Psoas muscle (tissue), 8 donors: ENCODE measurements around the gene MCIDAS. TPM values are rescaled to one million over a fixed set of nuclear protein-coding genes. Genes with fewer than 3 reads are reported as not detected.

ENCODE experiments used
- ATAC-seq, 4 donors: fragments of 200-7000 bp; cut with Tn5 transposase; one replicate each; pipeline ENCODE4 v1.9.1; 2020; ENCODE audit warnings: moderate library complexity in 3 of 4, mild to moderate bottlenecking in 2 of 4
- DNase-seq, 2 donors: peaks; one replicate each; pipeline ENCODE4 v3.0.0-alpha.2; 2020
- H3K27ac ChIP-seq: fragments of 200-600 bp; one replicate; pipeline ENCODE4 v1.8.0; 2022
- H3K27me3 ChIP-seq, 3 donors: fragments of 200-600 bp in 1 of 3; one replicate each; pipeline versions ENCODE4 v1.6.1 to v1.8.0; 2013 to 2022; ENCODE audit warnings: low read length in 2 of 3, mild to moderate bottlenecking in 2 of 3, moderate library complexity in 1 of 3; ENCODE audit not compliant: insufficient read depth in 3 of 3
- H3K36me3 ChIP-seq, 2 donors: fragments of 200-600 bp in 1 of 2; one replicate each; pipeline versions ENCODE4 v1.6.1 to v1.8.0; 2013 to 2022; ENCODE audit warnings: low read depth in 1 of 2, mild to moderate bottlenecking in 1 of 2, moderate library complexity in 1 of 2; ENCODE audit not compliant: insufficient read depth in 1 of 2
- H3K4me1 ChIP-seq: fragments of 200-600 bp; one replicate; pipeline ENCODE4 v1.8.0; 2022
- H3K4me3 ChIP-seq: fragments of 200-600 bp; one replicate; pipeline ENCODE4 v1.8.0; 2022; ENCODE audit warnings: mild to moderate bottlenecking
- H3K9me3 ChIP-seq: fragments of 200-600 bp; one replicate; pipeline ENCODE4 v1.8.0; 2022
- WGBS, 3 donors: extraction: QIAGEN DNeasy Blood & Tissue Kit; methylation state at CpG; one replicate each; pipeline versions ENCODE4 v1.1.6 to v1.1.7; 2013; 5-methylcytosine and 5-hydroxymethylcytosine counted together
- intact Hi-C, 2 donors: fragments of 100-400 bp; cut with DNase I; formaldehyde crosslinking; loops; one replicate each; pipeline versions ENCODE4 v1.11.0 to v1.14.2; 2022
- polyA plus RNA-seq, 3 donors: library from polyadenylated mRNA; stranded (reverse); fragments of 200-250 nt; gene quantifications; one replicate each; pipeline ENCODE4 v1.2.3, GENCODE V29; 2013
- total RNA-seq, 4 donors: library from RNA; stranded (reverse); fragmentation: NEBNext Ultra II Directional in 2 of 4; extraction: Animal tissue kit (Norgen Biotek cat#: 25700) in 2 of 4; gene quantifications; one replicate each; pipeline versions ENCODE4 v1.2.1 to v1.2.4, GENCODE V29; 2021 to 2023
- TF ChIP-seq, protein P1 (sequence below): fragments of 200-600 bp; IDR thresholded peaks from one replicate; pipeline ENCODE4 v1.8.0; 2022; ENCODE audit warnings: antibody characterized with exemption
- donor health status: healthy with polysubstance abuse.
- donor health status: DM: no; HTN: no; CAD: no; lungs with moderate emphysema.
- donor health status: Bipolar disorder and iron deficiency.
- donor health status: healthy.
- donor health status: DM: yes; HTN: yes; CAD: no.
- donor health status: DM: no; HTN: no; CAD: no.
- donor health status: DM: no; HTN: no; CAD: no.
- donor health status: DM: yes; HTN: yes; CAD: no.

MCIDAS gene
- total and polyA plus RNA-seq, 7 donors: not detected

DNA sequence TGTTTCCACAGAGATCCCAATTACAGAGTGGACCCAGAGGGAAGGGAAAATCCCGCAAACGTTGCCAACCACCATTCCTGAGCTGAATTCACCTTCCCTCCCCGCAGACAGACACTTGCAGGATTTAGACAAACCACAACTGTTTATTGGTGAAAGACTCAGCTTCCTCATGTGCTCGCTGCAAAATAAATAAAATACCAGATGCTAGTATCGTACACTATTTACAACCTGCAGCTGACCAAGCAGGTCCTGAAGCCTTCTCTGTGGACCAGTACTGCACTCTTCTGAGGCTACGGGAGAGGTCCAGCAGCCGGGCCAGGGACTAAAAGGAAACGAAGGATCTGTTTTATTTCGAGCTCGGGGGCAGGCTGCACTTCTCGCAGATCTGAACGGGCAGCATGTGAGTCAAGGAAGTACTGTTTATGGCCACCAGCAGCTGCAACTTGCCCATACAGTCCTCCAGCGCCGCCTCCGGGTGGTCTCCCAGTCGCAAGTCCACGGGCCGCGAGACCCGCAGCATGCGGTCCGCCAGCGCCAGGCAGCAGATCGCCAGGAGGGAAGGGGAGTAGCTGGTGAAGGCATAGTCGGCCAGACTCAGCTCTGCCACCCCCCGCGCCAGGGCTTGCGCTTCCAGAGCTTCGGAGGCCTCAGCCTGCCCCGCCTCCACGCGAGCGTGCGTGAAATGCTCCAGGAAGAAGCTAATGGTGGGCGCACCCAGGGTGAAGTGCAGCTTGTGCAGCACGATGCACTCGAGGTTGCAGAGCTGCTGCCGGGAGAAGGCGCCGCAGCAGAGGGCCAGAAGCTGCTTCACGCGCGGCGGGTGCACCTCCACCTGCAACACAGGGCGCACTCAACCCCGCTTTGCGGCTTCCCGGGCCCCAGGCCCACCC is 4.2 kb upstream of the MCIDAS start:
- 3 to 5% (median 4%) methylated on average over 45 to 48 of the region's 48 CpGs for WGBS, 3 donors
- Histone ChIP-seq H3K4me3 (peak overlapping the region; percentile 72), H3K36me3 (no peaks in the 10 kb centered on the region), H3K9me3 (no peaks in the 10 kb centered on the region), H3K4me1 (peaks cover 37% of the 10 kb centered on the region), H3K27me3 (peaks cover 4 to 100% (median 70%) of the 10 kb centered on the region in 3 donors), H3K27ac (no peak overlapping the region)
- ATAC-seq (peak in 1 of 4 donors; percentile 5), DNase-seq (no peak)
- TF ChIP-seq, protein P1, sequence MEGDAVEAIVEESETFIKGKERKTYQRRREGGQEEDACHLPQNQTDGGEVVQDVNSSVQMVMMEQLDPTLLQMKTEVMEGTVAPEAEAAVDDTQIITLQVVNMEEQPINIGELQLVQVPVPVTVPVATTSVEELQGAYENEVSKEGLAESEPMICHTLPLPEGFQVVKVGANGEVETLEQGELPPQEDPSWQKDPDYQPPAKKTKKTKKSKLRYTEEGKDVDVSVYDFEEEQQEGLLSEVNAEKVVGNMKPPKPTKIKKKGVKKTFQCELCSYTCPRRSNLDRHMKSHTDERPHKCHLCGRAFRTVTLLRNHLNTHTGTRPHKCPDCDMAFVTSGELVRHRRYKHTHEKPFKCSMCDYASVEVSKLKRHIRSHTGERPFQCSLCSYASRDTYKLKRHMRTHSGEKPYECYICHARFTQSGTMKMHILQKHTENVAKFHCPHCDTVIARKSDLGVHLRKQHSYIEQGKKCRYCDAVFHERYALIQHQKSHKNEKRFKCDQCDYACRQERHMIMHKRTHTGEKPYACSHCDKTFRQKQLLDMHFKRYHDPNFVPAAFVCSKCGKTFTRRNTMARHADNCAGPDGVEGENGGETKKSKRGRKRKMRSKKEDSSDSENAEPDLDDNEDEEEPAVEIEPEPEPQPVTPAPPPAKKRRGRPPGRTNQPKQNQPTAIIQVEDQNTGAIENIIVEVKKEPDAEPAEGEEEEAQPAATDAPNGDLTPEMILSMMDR: no peak
- intact Hi-C loops: loop anchor here in 1 of 2 donors (10.0 kb wide), 1 partner anchor 56 kb away; the partner anchor contains the start of gene CDC20B

DNA sequence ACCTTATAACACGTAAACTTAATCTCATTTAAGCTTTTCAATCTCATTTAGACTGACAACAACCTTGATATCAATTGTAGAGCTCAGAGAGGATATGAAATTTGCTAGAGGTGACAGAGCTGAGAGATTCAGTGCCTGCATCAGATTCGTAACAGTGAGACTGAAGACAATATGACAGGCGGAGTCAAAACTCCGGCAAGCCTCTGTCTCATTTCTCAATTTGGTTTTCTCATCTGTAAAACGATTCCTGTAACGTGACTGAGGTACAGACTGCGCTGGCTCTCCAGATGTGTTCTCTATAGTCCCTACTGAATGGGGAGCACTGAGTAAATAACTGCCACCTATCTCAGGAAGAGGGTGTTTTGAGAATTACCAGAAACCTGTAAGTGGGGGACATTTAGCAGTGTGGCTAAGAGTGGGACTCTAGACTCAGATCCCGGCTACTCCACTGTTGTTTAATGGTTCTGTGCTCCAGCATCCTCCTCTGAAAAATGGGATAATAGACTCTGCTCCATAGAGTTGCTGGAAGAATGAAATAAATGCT is 3.0 kb upstream of the MCIDAS start:
- ATAC-seq: no peak
- H3K27me3 ChIP-seq: peaks cover 7 to 100% (median 78%) of the 10 kb centered on the region in 3 donors
- no peaks in the 10 kb centered on the region for H3K9me3 ChIP-seq

DNA sequence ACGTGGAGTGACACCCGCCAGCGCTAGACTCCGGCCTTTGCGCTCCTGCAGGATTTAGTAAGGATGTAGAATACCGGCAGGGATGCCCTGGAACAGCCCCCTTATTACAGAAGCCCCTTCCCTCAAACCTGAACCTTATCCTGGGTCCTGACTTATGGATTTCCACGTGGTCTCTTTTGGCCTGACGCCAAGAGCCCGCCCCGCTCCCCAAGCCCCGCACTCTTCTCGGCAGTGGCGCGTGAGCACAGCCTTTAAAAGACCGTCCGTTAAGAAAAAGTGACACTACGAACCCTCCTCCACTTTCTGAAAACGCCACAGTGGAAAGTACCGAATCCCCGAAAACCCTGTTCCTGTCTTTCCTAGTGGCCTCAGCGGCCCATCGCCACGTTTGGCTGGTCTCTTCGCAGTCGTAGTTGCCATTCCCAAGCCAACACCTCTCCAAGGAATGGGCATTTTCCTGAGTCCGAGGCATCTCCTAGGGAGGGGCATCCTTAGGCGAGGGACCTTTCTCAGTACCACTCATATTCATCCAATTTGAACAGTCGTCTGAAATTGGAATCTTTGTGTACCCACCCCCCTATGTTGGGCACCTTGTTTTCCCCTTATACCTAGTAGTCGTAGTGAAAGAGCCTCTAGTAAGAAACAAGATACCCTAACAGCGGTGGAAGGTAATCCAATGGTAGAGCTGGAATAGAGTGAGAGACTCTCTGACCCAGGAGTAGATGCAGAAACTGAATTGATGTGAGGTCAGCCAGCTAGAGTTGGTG is 732 bp upstream of the MCIDAS start:
- H3K9me3 ChIP-seq: no peaks in the 10 kb centered on the region
- 9 to 11% (median 11%) methylated on average over 30 of the region's 30 CpGs for WGBS, 3 donors
- DNase-seq (no peak), ATAC-seq (no peak)
- TF ChIP-seq, protein P1: no peak
- H3K4me1 ChIP-seq: peaks cover 23% of the 10 kb centered on the region
- no peaks in the 10 kb centered on the region for H3K36me3 ChIP-seq
- H3K4me3 ChIP-seq: peak overlapping the region; percentile 65
- H3K27me3 ChIP-seq: peaks cover 3 to 100% (median 77%) of the 10 kb centered on the region in 3 donors
- intact Hi-C loops: loop anchor here in 1 of 2 donors (2.0 kb wide), 1 partner anchor 51 kb away; no protein-coding TSS in a partner anchor
- H3K27ac ChIP-seq: no peak overlapping the region

More for the DNA sequence above, 3.0 kb upstream of the MCIDAS start:
- TF ChIP-seq, protein P1: no peak
- Histone ChIP-seq H3K27ac (no peak overlapping the region), H3K4me3 (no peak overlapping the region), H3K36me3 (no peaks in the 10 kb centered on the region), H3K4me1 (peaks cover 37% of the 10 kb centered on the region)
- no peak for DNase-seq
- WGBS, 3 donors: 37 to 49% (median 46%) methylated on average over 8 of the region's 8 CpGs
- intact Hi-C loops: loop anchor here in 1 of 2 donors (10.0 kb wide), 1 partner anchor 55 kb away; the partner anchor contains the start of gene CDC20B

DNA sequence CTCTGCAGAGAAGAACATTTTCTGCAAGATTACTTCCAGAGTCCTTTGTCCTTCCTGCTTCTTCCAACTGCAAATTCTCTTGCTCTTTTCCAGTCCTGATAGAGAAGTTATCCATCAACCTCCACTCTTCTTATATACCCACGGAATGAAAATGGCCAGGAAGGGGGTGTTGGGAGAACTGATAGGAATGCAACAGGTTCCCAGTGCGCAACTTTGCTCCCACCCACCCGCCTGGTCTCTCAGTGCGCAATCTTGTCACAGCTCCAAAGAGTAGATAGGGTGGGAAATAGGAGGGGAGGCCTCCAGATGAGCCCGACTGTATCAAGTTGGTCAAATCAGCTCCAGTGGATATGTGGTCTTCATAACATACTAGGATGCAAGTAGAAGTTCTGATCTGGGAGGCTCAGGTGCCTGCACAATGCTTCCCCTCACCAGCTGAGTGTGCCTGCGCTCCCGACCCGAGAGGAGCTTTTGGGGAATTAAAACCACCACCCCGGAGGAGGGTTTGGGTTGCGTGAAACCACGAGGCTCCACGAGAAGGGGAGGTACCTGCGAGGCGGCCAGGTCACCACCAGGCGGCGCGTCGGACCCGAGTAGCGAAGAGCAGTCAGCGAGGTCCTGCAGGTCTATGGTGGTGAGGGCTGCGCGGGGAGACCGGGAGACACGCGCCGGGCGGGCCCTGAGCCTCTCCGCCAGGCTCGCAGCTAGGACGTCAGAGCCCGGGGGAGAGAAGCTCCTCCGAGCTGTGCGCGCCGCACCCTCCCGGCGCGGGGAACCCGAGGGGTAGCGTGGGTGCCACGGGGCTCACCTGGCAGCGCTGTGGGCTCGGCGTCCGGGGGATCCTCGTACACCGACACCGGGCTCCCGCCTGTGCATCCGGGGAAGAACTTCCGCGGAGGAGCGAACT is 835 bp downstream of the MCIDAS start:
- TF ChIP-seq, protein P1: peak; percentile 25
- H3K27me3 ChIP-seq: peaks cover 7 to 100% (median 72%) of the 10 kb centered on the region in 3 donors
- peak overlapping the region; percentile 65 for H3K4me3 ChIP-seq
- ATAC-seq: peak in 2 of 4 donors; percentile 23 to 26
- no peak for DNase-seq
- intact Hi-C loops: no loop called here
- H3K4me1 ChIP-seq: peaks cover 15% of the 10 kb centered on the region
- H3K36me3 ChIP-seq: no peaks in the 10 kb centered on the region
- H3K27ac ChIP-seq: no peak overlapping the region
- no peaks in the 10 kb centered on the region for H3K9me3 ChIP-seq
- 9 to 15% (median 10%) methylated on average over 31 to 54 of the region's 54 CpGs for WGBS, 3 donors
